IMR-90 (cell line): ENCODE results near the gene SH3RF3.

Experiments
- MAFK ChIP-seq: IDR thresholded peaks from 2 replicates; pipeline ENCODE4 v1.6.1; 2012; ENCODE audit warnings: low read depth, low read length, improper control_type of control experiment
- POLR2A ChIP-seq: IDR thresholded peaks from 2 replicates; pipeline ENCODE4 v1.6.1; 2012; ENCODE audit warnings: mild to moderate bottlenecking, low read depth, low read length
- RCOR1 ChIP-seq: IDR thresholded peaks from 2 replicates; pipeline ENCODE4 v1.6.1; 2012; ENCODE audit warnings: mild to moderate bottlenecking, low read length, improper control_type of control experiment; ENCODE audit not compliant: insufficient replicate concordance
- TF ChIP-seq, protein P1 (sequence below): conservative IDR thresholded peaks from 2 replicates; pipeline ENCODE4 v1.5.1; 2012; ENCODE audit warnings: mild to moderate bottlenecking, low read depth, low read length, improper control_type of control experiment

- TF ChIP-seq, protein P1, sequence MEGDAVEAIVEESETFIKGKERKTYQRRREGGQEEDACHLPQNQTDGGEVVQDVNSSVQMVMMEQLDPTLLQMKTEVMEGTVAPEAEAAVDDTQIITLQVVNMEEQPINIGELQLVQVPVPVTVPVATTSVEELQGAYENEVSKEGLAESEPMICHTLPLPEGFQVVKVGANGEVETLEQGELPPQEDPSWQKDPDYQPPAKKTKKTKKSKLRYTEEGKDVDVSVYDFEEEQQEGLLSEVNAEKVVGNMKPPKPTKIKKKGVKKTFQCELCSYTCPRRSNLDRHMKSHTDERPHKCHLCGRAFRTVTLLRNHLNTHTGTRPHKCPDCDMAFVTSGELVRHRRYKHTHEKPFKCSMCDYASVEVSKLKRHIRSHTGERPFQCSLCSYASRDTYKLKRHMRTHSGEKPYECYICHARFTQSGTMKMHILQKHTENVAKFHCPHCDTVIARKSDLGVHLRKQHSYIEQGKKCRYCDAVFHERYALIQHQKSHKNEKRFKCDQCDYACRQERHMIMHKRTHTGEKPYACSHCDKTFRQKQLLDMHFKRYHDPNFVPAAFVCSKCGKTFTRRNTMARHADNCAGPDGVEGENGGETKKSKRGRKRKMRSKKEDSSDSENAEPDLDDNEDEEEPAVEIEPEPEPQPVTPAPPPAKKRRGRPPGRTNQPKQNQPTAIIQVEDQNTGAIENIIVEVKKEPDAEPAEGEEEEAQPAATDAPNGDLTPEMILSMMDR, result no peak
- TF ChIP-seq POLR2A, result no peak
- no peak for TF ChIP-seq MAFK
- TF ChIP-seq RCOR1, result no peak
Observed at GRCh38 chr2:109344270-109344805, 215.3 kb downstream of the SH3RF3 start.
